ENCODE results near the gene ZNF778.
A peak's percentile ranks its signal among the peaks of the same experiment; 100 is the strongest.

Gene ZNF778

DNA sequence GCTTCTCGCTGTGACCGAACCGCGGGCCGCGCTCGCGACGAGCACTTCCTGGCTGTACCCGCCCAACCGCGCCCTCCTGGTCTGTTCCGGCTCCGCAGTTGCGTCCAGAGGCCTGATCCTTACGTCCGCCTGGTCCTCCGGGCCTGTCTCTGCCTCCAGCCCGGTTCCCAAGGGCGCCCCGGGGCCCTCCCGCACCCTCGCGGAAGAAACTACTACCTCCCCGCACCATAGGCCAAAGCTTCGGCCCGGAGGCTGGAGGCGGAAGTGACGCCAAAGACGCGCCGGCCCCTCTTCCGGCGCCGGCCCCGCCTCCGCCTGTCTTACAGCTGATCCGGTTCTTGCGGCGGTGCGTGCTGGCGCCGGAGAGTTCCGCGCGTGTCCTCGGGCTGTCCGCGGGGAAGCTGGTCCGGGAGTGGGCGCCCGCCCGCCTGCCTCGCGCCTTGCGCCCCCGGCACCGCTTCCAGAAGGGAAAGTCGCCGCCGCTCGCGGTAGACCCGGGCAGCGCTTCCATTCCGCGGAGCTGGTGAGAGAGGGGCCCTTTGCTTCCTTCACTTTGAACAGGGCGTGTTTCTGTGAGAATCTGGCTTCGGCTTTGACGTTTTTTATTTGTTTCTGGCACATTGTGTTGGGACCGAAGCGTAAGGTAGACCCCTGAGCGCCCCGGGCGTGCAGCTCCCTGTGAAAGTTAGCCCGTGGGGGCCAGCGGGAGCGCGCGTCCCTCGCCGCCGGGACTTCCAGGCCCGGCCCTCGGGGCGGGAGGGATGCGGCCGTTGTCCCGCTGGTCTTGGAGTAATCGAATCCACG lies at the start of gene ZNF778:
TSS of gene ZNF778 (plus strand) at position 316 of the 804 bp plus-strand sequence. CDS start 3,425 bp downstream, outside the sequence.
- Histone ChIP-seq H3K9me3 (ENCODE audit: control insufficient read depth in 5 of 5, low read length in 5 of 5) (no peaks in the 10 kb centered on the region), H3K27ac (ENCODE audit: low read depth, low read length) (peak within 1 kb of the TSS; percentile 95), H3K9ac (ENCODE audit: low read length in 5 of 5) (peak within 1 kb of the TSS; percentile 91 to 99 (median 97)), H3K4me3 (ENCODE audit: low read depth in 1 of 5, low read length in 5 of 5) (peak within 1 kb of the TSS; percentile 76 to 93 (median 91)), H3K27me3 (ENCODE audit: control insufficient read depth in 5 of 5, insufficient read depth in 4 of 5, low read length in 5 of 5) (no peaks in the 10 kb centered on the region), H3K4me1 (ENCODE audit: control insufficient read depth in 5 of 5, insufficient read depth in 5 of 5, low read length in 5 of 5) (peaks cover 0 to 30% (median 21%) of the 10 kb centered on the region in 5 donors), H3K36me3 (ENCODE audit: control insufficient read depth in 5 of 5, insufficient read depth in 5 of 5, low read length in 5 of 5) (peaks cover 0 to 23% (median 20%) of the 10 kb centered on the region in 5 donors)

DNA sequence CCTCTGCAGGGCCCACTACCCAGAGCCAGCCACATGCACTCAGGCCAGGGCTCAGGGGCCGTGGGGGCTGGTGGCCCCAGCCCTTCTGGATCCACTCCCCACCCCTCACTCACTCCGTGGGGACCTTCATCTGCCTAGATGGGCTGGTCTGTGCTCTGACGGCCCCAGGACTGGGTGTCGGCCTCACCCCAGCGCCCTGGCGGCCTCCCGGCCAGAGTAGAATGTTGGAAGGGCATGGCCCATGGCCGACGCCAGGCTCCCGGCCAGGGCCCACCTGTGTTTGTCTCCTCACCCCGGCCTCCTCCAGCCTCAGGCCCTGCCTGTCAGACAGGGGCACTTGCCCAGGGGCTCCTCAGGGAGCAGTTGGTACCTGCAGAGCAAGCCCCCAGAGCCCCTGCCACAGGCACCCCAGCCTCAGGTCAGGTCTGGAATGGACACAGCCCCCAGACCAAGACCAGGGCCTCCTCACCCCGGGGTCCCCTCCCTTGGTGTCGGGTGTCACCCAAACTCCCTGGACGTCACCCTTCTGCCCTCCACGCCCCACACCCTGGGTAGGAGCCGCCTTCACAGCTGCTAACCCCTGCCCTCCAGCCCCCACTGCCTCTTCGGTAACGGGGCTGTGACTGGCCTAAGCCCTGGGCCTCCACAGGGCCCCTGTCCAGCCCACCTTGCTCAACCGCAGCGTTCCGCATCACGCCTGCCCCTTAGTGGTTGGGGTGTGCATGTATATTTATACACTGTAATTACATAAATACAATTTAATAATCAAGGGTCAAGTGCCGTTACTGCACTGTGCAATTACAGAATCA lies 48.9 kb upstream of the ZNF778 start:
- Histone ChIP-seq H3K9ac (ENCODE audit: low read length in 5 of 5) (no peak overlapping the region), H3K4me3 (ENCODE audit: low read depth in 1 of 5, low read length in 5 of 5) (no peak overlapping the region), H3K27me3 (ENCODE audit: control insufficient read depth in 5 of 5, insufficient read depth in 4 of 5, low read length in 5 of 5) (peaks cover 35 to 56% (median 45%) of the 10 kb centered on the region in 5 donors), H3K4me1 (ENCODE audit: control insufficient read depth in 5 of 5, insufficient read depth in 5 of 5, low read length in 5 of 5) (peaks cover 0 to 19% (median 11%) of the 10 kb centered on the region in 5 donors), H3K36me3 (ENCODE audit: control insufficient read depth in 5 of 5, insufficient read depth in 5 of 5, low read length in 5 of 5) (no peaks in the 10 kb centered on the region), H3K27ac (ENCODE audit: low read depth, low read length) (no peak overlapping the region), H3K9me3 (ENCODE audit: control insufficient read depth in 5 of 5, low read length in 5 of 5) (no peaks in the 10 kb centered on the region)

DNA sequence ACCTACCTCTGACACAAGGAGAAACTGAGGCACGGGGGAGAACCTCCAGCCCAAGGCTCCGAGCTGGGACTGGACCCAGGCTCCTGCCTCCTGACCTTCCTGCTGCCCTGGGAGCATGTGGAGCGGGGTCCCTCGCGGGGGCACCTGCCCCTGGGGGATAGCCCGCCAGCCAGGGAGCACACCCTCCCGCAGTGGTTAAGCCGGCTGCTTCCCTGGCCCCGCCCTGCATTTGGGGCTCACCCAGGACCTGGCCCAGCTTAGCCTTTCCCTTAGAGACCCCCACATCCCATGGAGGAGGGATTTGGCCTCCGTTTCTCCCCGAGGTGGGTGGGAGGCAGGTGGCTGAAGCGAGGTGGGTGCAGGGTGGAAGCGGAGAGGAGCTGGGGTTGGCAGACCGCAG lies 47.7 kb upstream of the ZNF778 start:
- no peak overlapping the region for H3K9ac ChIP-seq (ENCODE audit: low read length in 5 of 5)
- no peak overlapping the region for H3K27ac ChIP-seq (ENCODE audit: low read depth, low read length)
- H3K4me1 ChIP-seq (ENCODE audit: control insufficient read depth in 5 of 5, insufficient read depth in 5 of 5, low read length in 5 of 5) = peaks cover 0 to 19% (median 11%) of the 10 kb centered on the region in 5 donors
- no peaks in the 10 kb centered on the region for H3K36me3 ChIP-seq (ENCODE audit: control insufficient read depth in 5 of 5, insufficient read depth in 5 of 5, low read length in 5 of 5)
- H3K27me3 ChIP-seq (ENCODE audit: control insufficient read depth in 5 of 5, insufficient read depth in 4 of 5, low read length in 5 of 5) = peaks cover 35 to 57% (median 45%) of the 10 kb centered on the region in 5 donors
- H3K9me3 ChIP-seq (ENCODE audit: control insufficient read depth in 5 of 5, low read length in 5 of 5) = no peaks in the 10 kb centered on the region
- H3K4me3 ChIP-seq (ENCODE audit: low read depth in 1 of 5, low read length in 5 of 5) = no peak overlapping the region

DNA sequence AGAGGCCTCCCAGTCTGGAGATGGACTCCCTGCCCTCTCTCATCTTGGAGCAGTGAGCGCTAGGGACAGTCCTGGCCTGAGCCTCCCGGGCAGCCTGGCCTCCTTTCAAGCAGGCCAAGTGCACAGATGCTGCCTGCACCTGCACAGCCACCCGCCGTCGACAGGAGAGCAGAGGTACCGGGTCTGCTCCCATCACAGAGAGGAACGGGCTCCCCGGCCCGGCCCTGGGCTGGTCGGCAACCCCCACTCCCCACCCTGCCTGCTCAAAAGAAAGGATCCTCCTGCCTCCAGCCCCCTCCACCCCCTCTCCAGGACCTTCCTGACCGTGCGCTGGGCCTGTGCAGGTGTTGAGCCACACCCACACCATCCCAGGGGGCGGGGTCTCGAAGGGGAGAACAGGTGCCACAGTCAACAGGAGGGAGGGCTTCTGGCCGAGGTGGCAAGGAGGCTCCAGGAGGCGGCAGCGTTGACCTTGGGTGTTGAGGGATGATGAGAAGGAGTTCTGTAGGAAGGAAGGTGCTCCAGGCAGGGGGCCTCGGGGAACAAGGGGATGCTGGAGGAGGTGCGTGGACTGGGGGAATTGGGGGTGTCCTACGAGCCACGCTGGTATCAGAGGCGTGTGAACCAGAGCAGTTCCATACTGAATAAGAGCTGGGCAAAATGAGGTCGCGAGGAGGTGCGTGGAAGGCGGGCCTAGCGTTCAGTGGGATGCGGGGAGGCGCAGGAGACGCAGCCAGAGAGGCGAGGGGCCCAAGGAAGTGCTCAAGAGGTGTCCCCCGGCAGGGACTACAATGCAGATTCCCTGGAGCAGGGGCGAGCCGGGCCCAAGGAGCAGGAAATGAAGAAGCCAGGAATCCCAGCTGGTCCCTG lies 46.9 kb upstream of the ZNF778 start:
- Histone ChIP-seq H3K27me3 (ENCODE audit: control insufficient read depth in 5 of 5, insufficient read depth in 4 of 5, low read length in 5 of 5) (peaks cover 31 to 55% (median 49%) of the 10 kb centered on the region in 5 donors), H3K36me3 (ENCODE audit: control insufficient read depth in 5 of 5, insufficient read depth in 5 of 5, low read length in 5 of 5) (no peaks in the 10 kb centered on the region), H3K4me3 (ENCODE audit: low read depth in 1 of 5, low read length in 5 of 5) (peak overlapping the region in 2 of 5 donors; percentile 35 to 36), H3K4me1 (ENCODE audit: control insufficient read depth in 5 of 5, insufficient read depth in 5 of 5, low read length in 5 of 5) (peaks cover 0 to 21% (median 11%) of the 10 kb centered on the region in 5 donors), H3K9ac (ENCODE audit: low read length in 5 of 5) (no peak overlapping the region), H3K27ac (ENCODE audit: low read depth, low read length) (no peak overlapping the region), H3K9me3 (ENCODE audit: control insufficient read depth in 5 of 5, low read length in 5 of 5) (no peaks in the 10 kb centered on the region)

DNA sequence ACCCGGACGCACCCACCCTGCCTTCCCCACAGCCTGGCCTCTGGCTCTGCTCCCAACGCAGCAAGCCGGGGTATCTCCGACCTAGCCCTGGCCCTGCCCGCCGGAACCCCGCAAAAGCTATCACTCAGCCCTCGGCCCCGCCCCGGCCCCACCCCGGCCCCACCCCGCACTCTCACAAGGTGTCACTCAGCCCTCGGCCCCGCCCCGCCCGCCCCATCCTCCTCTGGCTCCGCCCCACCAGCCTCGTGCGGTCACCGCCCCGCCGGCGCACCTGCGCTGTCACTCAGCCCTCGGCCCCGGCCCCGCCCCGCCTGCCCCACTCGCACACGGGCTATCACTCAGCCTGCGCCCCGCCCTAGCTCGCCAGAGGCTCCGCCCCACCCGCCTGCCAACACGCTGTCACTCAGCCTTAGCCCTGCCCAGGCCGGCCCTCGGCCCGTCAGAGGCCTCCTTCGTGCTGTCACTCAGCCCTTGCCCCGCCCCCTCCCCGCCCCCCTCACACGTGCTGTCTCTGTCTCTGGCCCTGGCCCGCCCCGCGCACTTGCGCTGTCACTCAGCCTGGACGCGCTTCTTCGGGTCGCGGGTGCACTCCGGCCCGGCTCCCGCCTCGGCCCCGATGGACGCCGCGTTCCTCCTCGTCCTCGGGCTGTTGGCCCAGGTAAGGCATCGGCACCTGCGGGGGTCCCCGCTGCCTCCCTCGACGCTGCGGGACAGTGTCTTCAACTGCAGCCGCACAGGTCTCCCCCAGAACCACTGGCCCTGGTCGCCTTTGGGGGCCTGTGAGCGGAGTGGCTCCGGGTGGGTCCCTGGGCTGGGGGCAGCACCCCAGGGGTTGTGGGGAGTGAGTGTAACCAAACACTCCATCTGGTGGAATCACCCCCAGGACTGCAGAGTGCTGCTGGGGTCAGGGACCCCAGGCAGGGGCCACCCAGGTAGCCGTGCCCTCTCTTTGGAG lies 46.0 kb upstream of the ZNF778 start, which contains the start of gene CDH15:
TSS of gene CDH15 (plus strand) at position 533 of the 955 bp plus-strand sequence. CDS start at position 617, 84 bp downstream.
- peaks cover 0 to 21% (median 11%) of the 10 kb centered on the region in 5 donors for H3K4me1 ChIP-seq (ENCODE audit: control insufficient read depth in 5 of 5, insufficient read depth in 5 of 5, low read length in 5 of 5)
- no peaks in the 10 kb centered on the region for H3K36me3 ChIP-seq (ENCODE audit: control insufficient read depth in 5 of 5, insufficient read depth in 5 of 5, low read length in 5 of 5)
- peak within 1 kb of the TSS in 2 of 5 donors; percentile 35 to 36 for H3K4me3 ChIP-seq (ENCODE audit: low read depth in 1 of 5, low read length in 5 of 5)
- no peaks in the 10 kb centered on the region for H3K9me3 ChIP-seq (ENCODE audit: control insufficient read depth in 5 of 5, low read length in 5 of 5)
- H3K27me3 ChIP-seq (ENCODE audit: control insufficient read depth in 5 of 5, insufficient read depth in 4 of 5, low read length in 5 of 5) = peaks cover 31 to 58% (median 51%) of the 10 kb centered on the region in 5 donors
- no peak within 1 kb of the TSS for H3K27ac ChIP-seq (ENCODE audit: low read depth, low read length)
- H3K9ac ChIP-seq (ENCODE audit: low read length in 5 of 5) = no peak within 1 kb of the TSS

DNA sequence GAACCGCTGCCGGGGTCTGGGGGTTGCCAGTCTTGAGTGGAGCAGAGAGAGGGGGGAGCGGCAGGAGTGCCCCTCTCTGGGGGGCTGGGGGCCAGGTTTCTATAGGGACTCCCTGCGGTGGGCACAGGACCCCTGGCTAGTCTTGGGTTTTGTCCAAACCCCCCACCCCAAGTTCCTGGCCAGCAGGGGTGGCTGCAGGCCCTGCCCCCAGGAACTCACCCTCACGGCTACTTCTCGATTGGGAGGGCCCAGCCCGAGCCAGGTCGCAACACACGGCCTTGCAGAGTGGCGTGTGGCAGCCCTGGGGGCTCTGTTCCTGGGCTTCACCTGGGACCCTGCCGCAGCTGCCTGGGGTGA lies 45.4 kb upstream of the ZNF778 start:
- peaks cover 0 to 19% (median 10%) of the 10 kb centered on the region in 5 donors for H3K4me1 ChIP-seq (ENCODE audit: control insufficient read depth in 5 of 5, insufficient read depth in 5 of 5, low read length in 5 of 5)
- H3K36me3 ChIP-seq (ENCODE audit: control insufficient read depth in 5 of 5, insufficient read depth in 5 of 5, low read length in 5 of 5) = no peaks in the 10 kb centered on the region
- H3K4me3 ChIP-seq (ENCODE audit: low read depth in 1 of 5, low read length in 5 of 5) = no peak overlapping the region
- no peak overlapping the region for H3K27ac ChIP-seq (ENCODE audit: low read depth, low read length)
- no peaks in the 10 kb centered on the region for H3K9me3 ChIP-seq (ENCODE audit: control insufficient read depth in 5 of 5, low read length in 5 of 5)
- peaks cover 27 to 53% (median 45%) of the 10 kb centered on the region in 5 donors for H3K27me3 ChIP-seq (ENCODE audit: control insufficient read depth in 5 of 5, insufficient read depth in 4 of 5, low read length in 5 of 5)
- no peak overlapping the region for H3K9ac ChIP-seq (ENCODE audit: low read length in 5 of 5)

DNA sequence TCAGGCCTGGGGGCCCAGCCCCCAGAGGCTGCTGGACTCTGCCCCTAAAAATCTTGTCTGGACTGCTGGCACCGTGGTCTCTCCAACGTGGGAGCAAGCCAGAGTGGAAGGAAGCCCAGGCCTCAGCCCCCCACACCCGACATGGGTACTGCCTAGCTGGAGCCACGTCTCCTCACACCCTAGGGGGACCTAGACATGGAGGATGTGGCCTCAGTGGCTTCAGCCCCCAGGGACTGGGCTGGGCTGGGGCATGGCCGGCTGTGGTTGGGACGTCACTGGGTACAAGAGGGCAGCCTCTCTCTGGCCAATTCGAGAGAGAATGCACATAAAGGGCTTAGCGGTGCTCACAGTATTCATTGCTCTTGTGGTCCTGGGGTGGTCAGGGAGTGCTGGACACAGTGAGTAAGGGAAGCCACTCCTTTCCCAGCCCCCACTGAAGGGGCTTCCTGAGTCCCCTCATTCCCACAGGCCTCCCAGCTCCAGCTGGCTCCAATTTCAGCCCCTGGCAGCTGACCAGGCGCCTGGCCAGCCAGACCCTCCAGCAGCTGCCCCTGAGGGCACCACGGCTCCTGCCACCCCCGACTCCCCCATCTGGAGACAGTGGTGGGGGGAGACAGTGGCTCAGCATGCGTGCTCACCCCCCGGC lies 44.9 kb upstream of the ZNF778 start:
- Histone ChIP-seq H3K27me3 (ENCODE audit: control insufficient read depth in 5 of 5, insufficient read depth in 4 of 5, low read length in 5 of 5) (peaks cover 27 to 52% (median 46%) of the 10 kb centered on the region in 5 donors), H3K36me3 (ENCODE audit: control insufficient read depth in 5 of 5, insufficient read depth in 5 of 5, low read length in 5 of 5) (no peaks in the 10 kb centered on the region), H3K9ac (ENCODE audit: low read length in 5 of 5) (no peak overlapping the region), H3K9me3 (ENCODE audit: control insufficient read depth in 5 of 5, low read length in 5 of 5) (no peaks in the 10 kb centered on the region), H3K4me3 (ENCODE audit: low read depth in 1 of 5, low read length in 5 of 5) (no peak overlapping the region), H3K4me1 (ENCODE audit: control insufficient read depth in 5 of 5, insufficient read depth in 5 of 5, low read length in 5 of 5) (peaks cover 0 to 14% (median 6%) of the 10 kb centered on the region in 5 donors), H3K27ac (ENCODE audit: low read depth, low read length) (no peak overlapping the region)

DNA sequence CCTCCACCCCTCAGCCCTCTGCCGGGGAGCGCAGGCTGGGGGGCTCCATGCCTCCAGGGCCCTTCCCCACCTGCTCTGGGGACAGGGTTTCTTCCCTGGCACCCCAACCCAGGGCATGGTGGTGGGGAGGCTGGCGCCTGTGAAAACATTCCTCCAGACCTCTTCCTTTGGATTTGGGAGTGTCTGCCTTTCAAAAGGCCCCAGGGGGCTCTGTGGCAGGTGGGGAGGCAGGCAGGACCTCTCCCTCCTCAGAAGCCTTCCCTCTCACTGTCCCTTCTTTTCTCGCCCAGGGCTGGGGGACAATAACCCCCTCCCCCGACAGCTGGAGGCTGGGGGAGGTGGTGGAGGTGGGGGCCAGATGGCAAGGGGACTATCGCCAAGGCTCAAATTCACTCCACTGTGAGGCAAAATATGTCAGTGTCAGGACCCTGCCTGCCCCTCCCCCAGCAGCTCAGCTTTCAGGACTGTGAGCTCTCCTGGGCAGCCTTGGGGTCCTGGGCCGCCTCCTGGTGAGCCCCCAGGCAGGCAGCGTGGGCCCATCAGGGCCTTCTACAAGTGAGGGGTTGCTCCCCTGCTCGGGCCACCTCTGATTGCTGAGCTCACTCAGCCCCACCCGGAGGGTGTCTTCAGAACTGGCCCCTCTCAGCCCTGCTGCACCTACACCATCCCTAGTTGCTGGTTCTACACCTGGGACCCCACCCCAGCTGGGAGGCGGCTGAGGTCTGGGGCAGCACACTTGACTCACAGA lies 44.2 kb upstream of the ZNF778 start:
- H3K9ac ChIP-seq (ENCODE audit: low read length in 5 of 5) = no peak overlapping the region

More for the DNA sequence above, 44.2 kb upstream of the ZNF778 start:
- Histone ChIP-seq H3K27me3 (ENCODE audit: control insufficient read depth in 5 of 5, insufficient read depth in 4 of 5, low read length in 5 of 5) (peaks cover 23 to 53% (median 44%) of the 10 kb centered on the region in 5 donors), H3K4me1 (ENCODE audit: control insufficient read depth in 5 of 5, insufficient read depth in 5 of 5, low read length in 5 of 5) (peaks cover 0 to 14% (median 6%) of the 10 kb centered on the region in 5 donors), H3K4me3 (ENCODE audit: low read depth in 1 of 5, low read length in 5 of 5) (no peak overlapping the region), H3K36me3 (ENCODE audit: control insufficient read depth in 5 of 5, insufficient read depth in 5 of 5, low read length in 5 of 5) (no peaks in the 10 kb centered on the region), H3K27ac (ENCODE audit: low read depth, low read length) (no peak overlapping the region), H3K9me3 (ENCODE audit: control insufficient read depth in 5 of 5, low read length in 5 of 5) (no peaks in the 10 kb centered on the region)
